ENCODE data around the gene SLC27A2. TPM values are rescaled to one million over a fixed set of nuclear protein-coding genes. Genes with fewer than 3 reads are reported as not detected.

The SLC27A2 gene
- total RNA-seq, 3 donors from 2014 or later (not counting 1 experiment from before 2014, with no cell fraction given) = 0.47 to 2.7 (median 0.50) TPM

- Mint-ChIP-seq H3K4me1 (no peaks in the 10 kb centered on the region), H3K27ac (peak overlapping the region in 1 of 2 donors; percentile 14)
- intact Hi-C loops (cut with micrococcal nuclease) = no loop called here
These were observed 98.3 kb downstream of the SLC27A2 start for GRCh38 chr15:50280271-50280670.

GRCh38 chr15:50281427-50281826 is 99.4 kb downstream of the SLC27A2 start:
- TF ChIP-seq CTCF (IDR thresholded peaks at IDR 0.05) = no peak
- Histone ChIP-seq H3K9me3 (ENCODE audit: control insufficient read depth, insufficient read depth, low read length) (no peaks in the 10 kb centered on the region), H3K27ac (ENCODE audit: low read length) (no peak overlapping the region), H3K4me3 (ENCODE audit: low read length) (no peak overlapping the region), H3K4me1 (ENCODE audit: control insufficient read depth, insufficient read depth, low read length) (no peaks in the 10 kb centered on the region), H3K27me3 (ENCODE audit: control insufficient read depth, insufficient read depth, low read length) (no peaks in the 10 kb centered on the region), H3K36me3 (ENCODE audit: control insufficient read depth, insufficient read depth, low read length) (peaks cover 9% of the 10 kb centered on the region)
- H3K4me3 Mint-ChIP-seq = no peak overlapping the region
- no peaks in the 10 kb centered on the region for H3K9me3 Mint-ChIP-seq
- no peak overlapping the region for H3K27ac Mint-ChIP-seq
- intact Hi-C loops (cut with micrococcal nuclease) = no loop called here
- no peaks in the 10 kb centered on the region for H3K36me3 Mint-ChIP-seq
- ATAC-seq (no peak), DNase-seq (no peak)
- 85% methylated on average over 4 of the region's 5 CpGs for WGBS (ENCODE audit: insufficient coverage)
- H3K27me3 Mint-ChIP-seq (ENCODE audit: low read depth in 2 of 2) = no peaks in the 10 kb centered on the region
- no peaks in the 10 kb centered on the region for H3K4me1 Mint-ChIP-seq

More at GRCh38 chr15:50280271-50280670, 98.3 kb downstream of the SLC27A2 start:
- H3K36me3 ChIP-seq (ENCODE audit: control insufficient read depth, insufficient read depth, low read length) = peaks cover 4% of the 10 kb centered on the region
- no peaks in the 10 kb centered on the region for H3K36me3 Mint-ChIP-seq
- H3K27me3 ChIP-seq (ENCODE audit: control insufficient read depth, insufficient read depth, low read length) = no peaks in the 10 kb centered on the region
- H3K4me3 Mint-ChIP-seq = no peak overlapping the region
- H3K9me3 ChIP-seq (ENCODE audit: control insufficient read depth, insufficient read depth, low read length) = no peaks in the 10 kb centered on the region
- WGBS (ENCODE audit: insufficient coverage) = 97% methylated on average over 3 of the region's 3 CpGs
- no peak overlapping the region for H3K4me3 ChIP-seq (ENCODE audit: low read length)
- no peak for ATAC-seq
- H3K27me3 Mint-ChIP-seq (ENCODE audit: low read depth in 2 of 2) = no peaks in the 10 kb centered on the region
- no peaks in the 10 kb centered on the region for H3K9me3 Mint-ChIP-seq
- H3K4me1 ChIP-seq (ENCODE audit: control insufficient read depth, insufficient read depth, low read length) = no peaks in the 10 kb centered on the region
- TF ChIP-seq CTCF (IDR thresholded peaks at IDR 0.05) = no peak
- H3K27ac ChIP-seq (ENCODE audit: low read length) = no peak overlapping the region
- no peak for DNase-seq

Other genes with a start within 250 kb of the SLC27A2 start
- 10 to 100 TPM; 55.6 to 89.5 (median 75.1) TPM for gene ATP8B4, start 63.0 kb upstream of the SLC27A2 start, total RNA-seq
- 100 to 1,000 TPM in 1 of 3 donors, 1 to 10 TPM in 1, under 1 TPM in 1; 0.14 to 494 (median 9.5) TPM for gene HDC, start 83.5 kb downstream of the SLC27A2 start, total RNA-seq
- 10 to 100 TPM; 20.8 to 30.8 (median 26.3) TPM for gene GABPB1, start 173.0 kb downstream of the SLC27A2 start, total RNA-seq
- gene USP8, start 242.2 kb downstream of the SLC27A2 start, total RNA-seq = 10 to 100 TPM; 81.0 to 87.7 (median 81.4) TPM